Dorsolateral prefrontal cortex (tissue), 118 donors: ENCODE results near the gene SRSF3. TPM values are rescaled to one million over a fixed set of nuclear protein-coding genes. Genes with fewer than 3 reads are reported as not detected.

ENCODE experiments used
- microRNA-seq, 43 experiments: library from miRNA; unstranded; fragments of <30 nt; microRNA quantifications; one replicate each; pipeline ENCODE4 v1.2.0, GENCODE V29; 2022
- total RNA-seq, 120 experiments: library from RNA; stranded (reverse); gene quantifications; one replicate each; pipeline versions ENCODE4 v1.2.3 to v1.2.4, GENCODE V29; 2022

Gene SRSF3
- total RNA-seq, 120 experiments from 2014 or later: 108 to 194 (median 145) TPM

Small RNA genes within 50 kb of the gene (microRNA-seq; reads per million reads assigned to microRNA genes)
- 0 to 0.73 (median 0) reads per million in 43 experiments for gene MIR3925

Other genes starting within 250 kb of the SRSF3 start
- 1 to 10 TPM in 57 of 120 experiments, under 1 TPM in 57, not detected in 6; 0.31 to 4.0 (median 1.0) TPM for gene ETV7, start 206.7 kb upstream of the SRSF3 start, total RNA-seq
- 1 to 10 TPM in 1 of 120 experiments, under 1 TPM in 50, not detected in 69; 0.17 to 1.1 (median 0.34) TPM for gene PXT1, start 151.5 kb upstream of the SRSF3 start, total RNA-seq
- 10 to 100 TPM; 25.8 to 51.1 (median 35.6) TPM for gene KCTD20, start 151.4 kb upstream of the SRSF3 start, total RNA-seq
- gene STK38, start 46.9 kb upstream of the SRSF3 start, total RNA-seq: 10 to 100 TPM in 106 of 120 experiments, 1 to 10 TPM in 14; 6.3 to 23.4 (median 13.6) TPM
- 100 to 1,000 TPM in 9 of 120 experiments, 10 to 100 TPM in 110, 1 to 10 TPM in 1; 8.3 to 193 (median 29.3) TPM for gene CDKN1A, start 84.4 kb downstream of the SRSF3 start, total RNA-seq
- under 1 TPM in 6 of 120 experiments, not detected in 114; 0.10 to 0.37 (median 0.15) TPM for gene RAB44, start 103.5 kb downstream of the SRSF3 start, total RNA-seq
- 100 to 1,000 TPM in 69 of 120 experiments, 10 to 100 TPM in 51; 48.5 to 145 (median 105) TPM for gene CPNE5, start 245.1 kb downstream of the SRSF3 start, total RNA-seq